Progenitor cell of endocrine pancreas (in vitro differentiated cells): Measurements from ENCODE around the gene FAM149A. TPM values are rescaled to one million over a fixed set of nuclear protein-coding genes. Genes with fewer than 3 reads are reported as not detected.

Experiments
- DNase-seq: peaks from one replicate; pipeline ENCODE4 v3.0.0; 2021; ENCODE audit warnings: low spot score; ENCODE audit not compliant: unreplicated experiment
- H3K27ac Mint-ChIP-seq: 2 replicates; pipeline ENCODE4 v1.8.0; 2021; ENCODE audit warnings: mild to moderate bottlenecking, moderate library complexity, mixed read lengths
- H3K27me3 Mint-ChIP-seq: 2 replicates; pipeline ENCODE4 v1.8.0; 2021; ENCODE audit warnings: mixed read lengths
- H3K36me3 Mint-ChIP-seq: 2 replicates; pipeline ENCODE4 v1.8.0; 2022; ENCODE audit warnings: mixed read lengths; ENCODE audit not compliant: insufficient read depth
- H3K4me1 Mint-ChIP-seq: 2 replicates; pipeline ENCODE4 v1.8.0; 2021; ENCODE audit warnings: low read depth, mixed read lengths
- H3K4me3 Mint-ChIP-seq: 2 replicates; pipeline ENCODE4 v1.8.0; 2021; ENCODE audit warnings: low read depth, mild to moderate bottlenecking, moderate library complexity, mixed read lengths
- H3K9me3 Mint-ChIP-seq: 2 replicates; pipeline ENCODE4 v1.8.0; 2021; ENCODE audit warnings: low read depth, mixed read lengths
- total RNA-seq: library from RNA; stranded (reverse); gene quantifications from 2 replicates; pipeline ENCODE4 v1.2.1, GENCODE V29; 2021
- TF ChIP-seq, protein P1 (sequence below): fragments of 200-600 bp; sonication (generic); IDR thresholded peaks from one replicate; pipeline ENCODE4 v1.5.0; 2021; ENCODE audit warnings: antibody characterized with exemption, mild to moderate bottlenecking; ENCODE audit not compliant: unreplicated experiment

Gene FAM149A
- total RNA-seq, 1 donor from 2014 or later, result 12.0 TPM

DNA sequence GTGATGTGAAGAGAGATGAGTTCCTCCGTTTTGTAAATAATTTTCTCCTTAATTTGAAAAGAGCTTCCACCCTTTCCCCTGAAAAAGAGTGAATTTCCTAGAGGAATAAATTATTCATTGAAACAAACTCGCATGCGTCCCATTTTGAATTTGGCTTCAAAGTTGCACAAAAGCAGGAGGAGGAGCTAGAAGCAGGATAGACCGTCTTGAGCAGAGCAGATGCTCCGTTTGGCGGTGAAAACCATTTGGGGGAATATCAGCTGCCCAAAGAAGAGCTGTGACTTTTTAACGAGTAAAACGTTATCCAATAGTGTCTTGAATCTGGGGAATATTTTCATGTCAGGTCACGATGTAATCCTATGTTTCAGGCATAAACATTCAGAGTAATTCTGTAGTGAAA is 42.0 kb downstream of the FAM149A start:
- peaks cover 2% of the 10 kb centered on the region for H3K36me3 Mint-ChIP-seq
- H3K9me3 Mint-ChIP-seq, result no peaks in the 10 kb centered on the region
- peaks cover 16% of the 10 kb centered on the region for H3K4me1 Mint-ChIP-seq
- no peak for DNase-seq
- TF ChIP-seq, protein P1, sequence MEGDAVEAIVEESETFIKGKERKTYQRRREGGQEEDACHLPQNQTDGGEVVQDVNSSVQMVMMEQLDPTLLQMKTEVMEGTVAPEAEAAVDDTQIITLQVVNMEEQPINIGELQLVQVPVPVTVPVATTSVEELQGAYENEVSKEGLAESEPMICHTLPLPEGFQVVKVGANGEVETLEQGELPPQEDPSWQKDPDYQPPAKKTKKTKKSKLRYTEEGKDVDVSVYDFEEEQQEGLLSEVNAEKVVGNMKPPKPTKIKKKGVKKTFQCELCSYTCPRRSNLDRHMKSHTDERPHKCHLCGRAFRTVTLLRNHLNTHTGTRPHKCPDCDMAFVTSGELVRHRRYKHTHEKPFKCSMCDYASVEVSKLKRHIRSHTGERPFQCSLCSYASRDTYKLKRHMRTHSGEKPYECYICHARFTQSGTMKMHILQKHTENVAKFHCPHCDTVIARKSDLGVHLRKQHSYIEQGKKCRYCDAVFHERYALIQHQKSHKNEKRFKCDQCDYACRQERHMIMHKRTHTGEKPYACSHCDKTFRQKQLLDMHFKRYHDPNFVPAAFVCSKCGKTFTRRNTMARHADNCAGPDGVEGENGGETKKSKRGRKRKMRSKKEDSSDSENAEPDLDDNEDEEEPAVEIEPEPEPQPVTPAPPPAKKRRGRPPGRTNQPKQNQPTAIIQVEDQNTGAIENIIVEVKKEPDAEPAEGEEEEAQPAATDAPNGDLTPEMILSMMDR, result no peak
- H3K4me3 Mint-ChIP-seq, result no peak overlapping the region
- no peak overlapping the region for H3K27ac Mint-ChIP-seq
- H3K27me3 Mint-ChIP-seq, result peaks cover 34% of the 10 kb centered on the region

- H3K27me3 Mint-ChIP-seq, result peaks cover 25% of the 10 kb centered on the region
- H3K4me1 Mint-ChIP-seq, result peaks cover 16% of the 10 kb centered on the region
- H3K4me3 Mint-ChIP-seq, result peak overlapping the region; percentile 19
- no peak for DNase-seq
- H3K27ac Mint-ChIP-seq, result no peak overlapping the region
- TF ChIP-seq, protein P1, result no peak
- H3K9me3 Mint-ChIP-seq, result no peaks in the 10 kb centered on the region
- peaks cover 4% of the 10 kb centered on the region for H3K36me3 Mint-ChIP-seq
These were observed 44.0 kb downstream of the FAM149A start for GRCh38 chr4:186148336-186148975.

GRCh38 chr4:186149872-186150271 is 45.4 kb downstream of the FAM149A start:
- Mint-ChIP-seq H3K36me3 (peaks cover 9% of the 10 kb centered on the region), H3K27me3 (peaks cover 18% of the 10 kb centered on the region), H3K9me3 (no peaks in the 10 kb centered on the region), H3K4me1 (peaks cover 12% of the 10 kb centered on the region), H3K4me3 (no peak overlapping the region), H3K27ac (no peak overlapping the region)
- no peak for DNase-seq
- TF ChIP-seq, protein P1, result peak; percentile 67

GRCh38 chr4:186150926-186151325 is 46.4 kb downstream of the FAM149A start:
- TF ChIP-seq, protein P1, result no peak
- Mint-ChIP-seq H3K27me3 (peaks cover 14% of the 10 kb centered on the region), H3K27ac (no peak overlapping the region), H3K4me1 (peaks cover 10% of the 10 kb centered on the region), H3K4me3 (no peak overlapping the region), H3K36me3 (peaks cover 16% of the 10 kb centered on the region), H3K9me3 (no peaks in the 10 kb centered on the region)
- no peak for DNase-seq

DNA sequence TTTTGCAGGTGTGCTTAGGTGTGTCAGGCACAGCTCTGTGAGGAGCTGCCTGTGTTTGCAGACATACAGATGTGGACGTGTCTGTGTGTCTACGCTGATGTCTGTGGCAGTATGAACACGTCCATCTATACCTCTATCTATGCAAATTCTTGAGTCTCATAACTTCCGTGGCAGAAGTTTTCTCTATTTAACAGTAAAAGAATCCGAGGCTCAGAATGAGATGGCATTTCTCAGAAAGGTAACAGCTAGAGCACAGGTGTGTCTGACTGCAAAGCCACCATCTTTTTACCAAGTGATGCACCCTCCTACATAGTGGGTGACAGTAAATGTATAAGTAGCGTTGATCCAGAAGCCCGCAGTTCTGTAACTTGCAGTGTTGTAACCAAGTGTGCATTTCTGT is 47.0 kb downstream of the FAM149A start:
- H3K4me1 Mint-ChIP-seq, result peaks cover 10% of the 10 kb centered on the region
- DNase-seq, result no peak
- H3K27me3 Mint-ChIP-seq, result peaks cover 8% of the 10 kb centered on the region
- H3K4me3 Mint-ChIP-seq, result no peak overlapping the region
- H3K27ac Mint-ChIP-seq, result no peak overlapping the region
- H3K36me3 Mint-ChIP-seq, result peaks cover 16% of the 10 kb centered on the region
- no peaks in the 10 kb centered on the region for H3K9me3 Mint-ChIP-seq
- TF ChIP-seq, protein P1, result no peak
